Measurements from ENCODE around the gene TRPM5.

Gene TRPM5

GRCh38 chr11:2443406-2443805 lies 908 bp downstream of the TRPM5 start:
- Mint-ChIP-seq H3K4me1 (peaks cover 33% of the 10 kb centered on the region), H3K27me3 (peaks cover 41% of the 10 kb centered on the region), H3K36me3 (peaks cover 10% of the 10 kb centered on the region), H3K9me3 (no peaks in the 10 kb centered on the region), H3K27ac (no peak overlapping the region), H3K4me3 (peak overlapping the region; percentile 26)
- CTCF ChIA-PET = no interaction called here
- no peak for DNase-seq

GRCh38 chr11:2442589-2442988 lies 1.7 kb downstream of the TRPM5 start:
- CTCF ChIA-PET = no interaction called here
- peaks cover 44% of the 10 kb centered on the region for H3K27me3 Mint-ChIP-seq
- peaks cover 26% of the 10 kb centered on the region for H3K4me1 Mint-ChIP-seq
- H3K4me3 Mint-ChIP-seq = no peak overlapping the region
- H3K27ac Mint-ChIP-seq = no peak overlapping the region
- DNase-seq = peak; percentile 13
- peaks cover 9% of the 10 kb centered on the region for H3K36me3 Mint-ChIP-seq
- H3K9me3 Mint-ChIP-seq = no peaks in the 10 kb centered on the region

DNA sequence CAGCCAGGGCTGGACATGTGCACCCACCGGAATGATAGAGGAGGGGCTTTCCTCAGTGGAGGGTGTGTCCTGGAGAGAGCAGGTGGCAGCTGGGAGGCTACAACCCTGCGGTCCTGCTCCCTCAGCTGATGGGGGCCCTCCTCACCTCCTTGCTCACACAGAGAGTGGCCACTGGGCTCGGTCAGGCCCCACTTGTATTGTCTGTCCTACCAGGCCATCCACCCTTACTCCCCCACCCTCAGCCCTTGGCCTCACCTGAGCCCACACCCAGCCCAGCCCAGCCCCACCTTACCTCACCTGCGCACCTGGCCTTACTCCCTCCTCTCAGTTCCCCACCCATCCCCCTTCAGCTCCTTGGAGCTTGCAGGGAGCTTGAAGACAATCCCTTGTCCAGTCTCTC lies 3.1 kb downstream of the TRPM5 start:
- peaks cover 16% of the 10 kb centered on the region for H3K4me1 Mint-ChIP-seq
- peaks cover 53% of the 10 kb centered on the region for H3K27me3 Mint-ChIP-seq
- DNase-seq = peak; percentile 20
- peaks cover 2% of the 10 kb centered on the region for H3K36me3 Mint-ChIP-seq
- CTCF ChIA-PET = no interaction called here
- no peak overlapping the region for H3K27ac Mint-ChIP-seq
- H3K9me3 Mint-ChIP-seq = no peaks in the 10 kb centered on the region
- H3K4me3 Mint-ChIP-seq = no peak overlapping the region

DNA sequence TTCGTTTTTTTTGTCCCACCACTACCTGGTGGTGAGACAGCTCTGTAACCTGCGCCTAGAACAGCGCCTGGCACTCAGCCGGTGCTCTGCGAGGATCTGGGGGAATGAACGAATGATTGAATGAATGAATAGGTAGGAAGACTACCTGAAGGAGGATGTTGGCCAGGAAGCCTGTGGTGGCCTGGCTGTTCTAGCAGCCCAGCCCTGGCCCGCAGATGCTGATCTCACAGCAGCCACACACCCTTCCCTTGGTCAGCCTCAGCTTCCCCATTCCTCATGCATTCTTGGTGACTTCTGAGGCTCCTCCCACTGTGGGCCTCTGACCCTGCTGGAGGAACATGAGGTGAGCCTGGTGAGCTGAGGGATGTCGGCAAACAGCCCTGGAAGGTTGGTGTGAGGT lies 3.7 kb downstream of the TRPM5 start:
- DNase-seq = peak; percentile 9
- no peaks in the 10 kb centered on the region for H3K9me3 Mint-ChIP-seq
- H3K4me3 Mint-ChIP-seq = no peak overlapping the region
- H3K27me3 Mint-ChIP-seq = peaks cover 50% of the 10 kb centered on the region
- peaks cover 13% of the 10 kb centered on the region for H3K4me1 Mint-ChIP-seq
- CTCF ChIA-PET = no interaction called here
- peaks cover 2% of the 10 kb centered on the region for H3K36me3 Mint-ChIP-seq
- H3K27ac Mint-ChIP-seq = no peak overlapping the region

DNA sequence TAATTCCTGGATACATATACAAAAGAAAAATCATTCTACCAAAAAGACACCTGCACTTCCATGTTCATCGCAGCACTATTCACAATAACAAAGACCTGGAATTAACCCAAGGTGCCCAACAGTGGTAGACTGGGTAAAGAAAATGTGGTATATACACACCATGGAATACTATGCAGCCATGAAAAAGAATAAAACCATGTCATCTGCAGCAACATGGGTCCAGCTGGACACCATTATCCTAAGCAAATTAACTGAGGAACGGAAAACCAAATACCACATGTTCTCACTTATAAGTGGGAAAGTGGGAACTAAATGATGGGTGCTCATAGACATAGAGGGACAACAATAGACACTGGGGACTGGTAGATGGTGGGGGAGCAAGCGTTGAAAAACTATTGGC lies 4.5 kb downstream of the TRPM5 start:
- no peak for DNase-seq
- CTCF ChIA-PET = interaction anchor here (1.5 kb wide), 1 partner anchor 448 kb away, joined by 5 read pairs; no protein-coding TSS in a partner anchor
- no peaks in the 10 kb centered on the region for H3K36me3 Mint-ChIP-seq
- no peak overlapping the region for H3K27ac Mint-ChIP-seq
- H3K4me3 Mint-ChIP-seq = no peak overlapping the region
- H3K27me3 Mint-ChIP-seq = peaks cover 45% of the 10 kb centered on the region
- peaks cover 8% of the 10 kb centered on the region for H3K4me1 Mint-ChIP-seq
- H3K9me3 Mint-ChIP-seq = no peaks in the 10 kb centered on the region

DNA sequence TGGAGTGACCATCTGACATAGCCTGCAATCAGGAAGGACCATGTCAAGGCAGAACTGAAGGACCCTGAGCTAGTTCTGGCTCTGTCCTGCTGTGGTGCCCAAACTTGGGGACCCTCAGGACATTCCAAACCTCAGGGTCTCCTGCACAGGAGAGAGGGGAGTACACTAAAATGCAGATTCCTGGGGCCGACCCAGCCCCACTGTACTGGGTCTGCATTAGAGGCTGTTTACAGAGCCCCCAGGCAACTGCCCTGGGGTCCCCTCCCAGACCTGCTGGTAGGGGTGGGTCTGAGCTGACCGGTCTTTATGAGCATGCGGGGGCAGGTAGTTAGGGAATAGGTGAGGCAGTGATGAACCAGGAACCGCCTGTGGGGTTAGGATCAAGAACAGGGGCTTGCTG lies 6.8 kb downstream of the TRPM5 start:
- H3K4me3 Mint-ChIP-seq = no peak overlapping the region
- peaks cover 30% of the 10 kb centered on the region for H3K27me3 Mint-ChIP-seq
- CTCF ChIA-PET = interaction anchor here (1.4 kb wide), 1 partner anchor 94 kb away, joined by 5 read pairs; no protein-coding TSS in a partner anchor
- no peaks in the 10 kb centered on the region for H3K9me3 Mint-ChIP-seq
- DNase-seq = no peak
- H3K4me1 Mint-ChIP-seq = peaks cover 1% of the 10 kb centered on the region
- no peak overlapping the region for H3K27ac Mint-ChIP-seq
- H3K36me3 Mint-ChIP-seq = no peaks in the 10 kb centered on the region

DNA sequence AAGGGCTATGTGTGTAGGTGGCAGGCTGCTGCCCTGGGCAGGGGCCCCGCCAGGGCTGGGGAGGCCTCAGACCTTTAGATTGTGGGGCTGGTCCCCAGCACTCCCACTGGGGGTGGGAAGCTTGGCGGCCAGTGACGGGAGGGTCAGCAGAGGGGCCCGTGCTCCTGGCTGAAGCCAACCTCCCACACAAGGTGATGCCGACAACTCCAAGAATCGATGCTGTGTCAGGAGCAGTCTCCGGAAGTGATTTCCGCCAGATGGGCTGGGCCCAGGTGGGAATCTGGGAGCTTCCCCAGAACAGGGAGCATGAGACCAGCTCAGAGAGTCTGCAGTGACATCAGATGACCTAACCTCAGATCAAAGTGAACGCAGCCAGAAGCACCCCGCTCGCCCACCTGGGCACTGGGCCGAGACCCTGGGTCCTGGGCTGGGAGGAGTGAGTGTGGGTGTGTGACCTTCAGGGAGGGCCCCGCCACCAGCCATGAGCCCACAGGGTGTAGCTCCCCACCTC lies 7.7 kb downstream of the TRPM5 start:
- peaks cover 27% of the 10 kb centered on the region for H3K27me3 Mint-ChIP-seq
- no peaks in the 10 kb centered on the region for H3K4me1 Mint-ChIP-seq
- CTCF ChIA-PET = interaction anchor here (1.4 kb wide), 1 partner anchor 95 kb away, joined by 5 read pairs; no protein-coding TSS in a partner anchor
- H3K27ac Mint-ChIP-seq = no peak overlapping the region
- no peaks in the 10 kb centered on the region for H3K9me3 Mint-ChIP-seq
- no peak for DNase-seq
- no peaks in the 10 kb centered on the region for H3K36me3 Mint-ChIP-seq
- no peak overlapping the region for H3K4me3 Mint-ChIP-seq

GRCh38 chr11:2436013-2436520 lies 8.2 kb downstream of the TRPM5 start:
- Mint-ChIP-seq H3K4me1 (no peaks in the 10 kb centered on the region), H3K36me3 (no peaks in the 10 kb centered on the region), H3K4me3 (no peak overlapping the region), H3K9me3 (no peaks in the 10 kb centered on the region), H3K27me3 (peaks cover 22% of the 10 kb centered on the region), H3K27ac (no peak overlapping the region)
- CTCF ChIA-PET = interaction anchor here (1.4 kb wide), 1 partner anchor 95 kb away, joined by 5 read pairs; no protein-coding TSS in a partner anchor
- DNase-seq = no peak

DNA sequence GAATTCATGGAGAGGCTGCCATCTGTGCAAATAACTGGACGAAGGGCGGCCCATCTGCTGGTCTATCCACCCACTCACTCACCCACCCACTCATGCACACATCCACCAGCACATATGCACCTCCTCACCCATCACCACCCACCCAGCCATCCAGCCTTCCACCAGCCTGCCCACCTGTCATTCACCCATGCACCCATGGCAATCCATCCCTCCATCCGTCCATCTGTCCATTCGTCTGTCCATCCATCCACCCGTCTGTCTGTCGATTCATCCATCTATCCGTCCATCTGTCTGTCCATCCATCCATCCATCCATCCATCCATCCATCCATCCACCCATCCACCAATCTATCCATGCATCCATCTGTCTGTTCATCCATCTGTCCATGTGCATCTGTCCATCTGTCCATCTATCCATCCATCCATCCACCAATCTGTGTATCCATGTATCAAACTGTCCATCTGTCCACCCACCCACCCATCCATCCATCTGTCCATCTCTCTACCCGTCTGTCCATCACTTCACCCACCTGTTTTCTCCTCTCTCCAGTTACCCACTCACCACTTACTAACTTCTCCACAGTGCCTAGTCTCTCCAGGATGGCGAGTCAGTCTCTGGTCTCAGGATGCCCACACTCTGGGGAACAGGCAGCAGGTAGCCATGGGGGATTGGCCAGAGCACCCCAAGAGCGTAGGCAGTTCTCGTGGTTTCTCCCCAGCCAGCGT lies 8.9 kb downstream of the TRPM5 start:
- Mint-ChIP-seq H3K36me3 (no peaks in the 10 kb centered on the region), H3K27ac (no peak overlapping the region), H3K4me3 (no peak overlapping the region), H3K4me1 (no peaks in the 10 kb centered on the region), H3K9me3 (no peaks in the 10 kb centered on the region), H3K27me3 (peaks cover 16% of the 10 kb centered on the region)
- DNase-seq = no peak
- CTCF ChIA-PET = no interaction called here

DNA sequence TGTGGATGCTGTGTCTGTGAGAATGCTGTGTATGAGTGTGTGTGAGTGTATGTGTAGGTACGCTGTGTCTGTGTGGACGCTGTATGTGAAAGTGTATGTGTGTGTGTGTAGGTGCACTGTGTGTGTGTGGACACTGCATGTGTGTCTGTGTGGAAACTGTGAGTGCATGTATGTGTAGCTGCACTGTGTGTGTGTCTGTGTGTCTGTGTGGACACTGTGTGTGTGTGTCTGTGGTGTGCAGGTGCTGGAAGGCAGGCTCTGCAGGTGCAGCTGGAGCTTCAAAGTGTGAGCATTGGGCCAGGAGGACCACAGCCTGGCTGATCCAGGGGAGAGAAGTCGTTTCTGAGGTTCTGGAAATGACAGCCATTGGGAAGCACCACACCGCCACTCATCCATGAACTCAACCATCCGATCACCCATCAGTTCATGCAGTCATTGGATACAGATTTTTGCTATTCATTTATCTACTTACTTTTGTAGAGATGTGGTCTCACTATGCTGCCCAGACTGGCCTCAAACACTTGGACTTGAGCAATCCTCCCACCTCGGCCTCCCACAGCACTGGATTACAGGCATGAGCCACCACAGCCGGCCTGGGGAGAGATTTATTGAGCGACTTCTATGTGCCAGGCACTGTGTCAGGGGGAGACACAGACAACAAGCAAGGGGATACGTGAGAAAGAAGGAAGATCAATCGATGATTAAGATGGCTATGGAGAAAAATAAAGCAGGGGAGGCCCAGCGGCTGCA lies 9.6 kb downstream of the TRPM5 start:
- H3K27ac Mint-ChIP-seq = no peak overlapping the region
- H3K36me3 Mint-ChIP-seq = no peaks in the 10 kb centered on the region
- CTCF ChIA-PET = no interaction called here
- DNase-seq = no peak
- peaks cover 12% of the 10 kb centered on the region for H3K27me3 Mint-ChIP-seq
- H3K4me3 Mint-ChIP-seq = no peak overlapping the region
- no peaks in the 10 kb centered on the region for H3K4me1 Mint-ChIP-seq
- no peaks in the 10 kb centered on the region for H3K9me3 Mint-ChIP-seq

- no peak overlapping the region for H3K4me3 Mint-ChIP-seq
- no peak for DNase-seq
- no peak overlapping the region for H3K27ac Mint-ChIP-seq
- H3K9me3 Mint-ChIP-seq = no peaks in the 10 kb centered on the region
- H3K36me3 Mint-ChIP-seq = no peaks in the 10 kb centered on the region
- H3K27me3 Mint-ChIP-seq = peaks cover 12% of the 10 kb centered on the region
- CTCF ChIA-PET = no interaction called here
- H3K4me1 Mint-ChIP-seq = no peaks in the 10 kb centered on the region
Measured at GRCh38 chr11:2434008-2434407, 10.3 kb downstream of the TRPM5 start.

DNA sequence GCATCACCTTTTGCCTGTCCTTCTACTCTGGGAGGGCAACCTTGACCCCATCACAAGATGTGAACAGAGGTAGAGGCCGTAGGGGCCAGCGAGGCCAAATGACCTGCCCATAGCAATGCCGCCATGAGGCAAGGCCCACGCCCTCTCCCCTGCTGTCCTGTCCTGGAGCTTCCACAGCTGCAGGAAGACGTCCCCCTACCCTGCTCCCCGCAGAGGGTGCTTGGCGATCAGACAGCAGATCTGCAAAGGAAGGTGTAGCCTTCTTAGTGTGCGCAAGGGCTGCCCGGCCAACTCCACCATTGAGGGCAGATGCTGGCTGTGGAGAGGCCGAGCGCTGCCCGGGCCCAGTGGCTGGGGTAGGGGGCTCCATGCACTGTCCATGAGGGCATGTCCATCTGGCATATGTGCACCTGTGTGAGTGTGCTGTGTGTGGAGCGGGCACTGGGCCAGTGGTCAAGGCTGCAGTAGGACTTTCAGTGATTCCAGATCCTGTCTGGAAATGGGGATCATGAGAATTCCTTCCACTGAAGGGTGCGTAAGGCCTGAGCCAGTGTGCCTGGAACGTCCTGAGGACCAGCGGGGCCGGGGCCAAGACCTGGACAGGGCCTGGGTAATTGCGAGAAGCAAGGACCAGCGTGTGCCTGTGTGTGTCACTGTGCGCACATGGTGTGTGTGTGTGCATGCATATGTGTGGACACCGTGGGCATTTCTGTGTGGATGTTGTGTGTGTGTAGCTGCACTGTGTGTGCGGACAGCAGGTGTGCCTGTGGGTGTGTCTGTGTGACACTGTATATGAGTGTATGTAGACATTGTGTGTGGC lies 11.0 kb downstream of the TRPM5 start:
- Mint-ChIP-seq H3K27me3 (peaks cover 12% of the 10 kb centered on the region), H3K9me3 (no peaks in the 10 kb centered on the region), H3K36me3 (no peaks in the 10 kb centered on the region), H3K4me3 (no peak overlapping the region), H3K4me1 (no peaks in the 10 kb centered on the region), H3K27ac (no peak overlapping the region)
- DNase-seq = no peak
- CTCF ChIA-PET = no interaction called here

- DNase-seq = no peak
- CTCF ChIA-PET = interaction anchor here (0.9 kb wide), 1 partner anchor 455 kb away, joined by 4 read pairs; no protein-coding TSS in a partner anchor
- no peaks in the 10 kb centered on the region for H3K36me3 Mint-ChIP-seq
Measured at GRCh38 chr11:2432628-2433071, 11.7 kb downstream of the TRPM5 start.

DNA sequence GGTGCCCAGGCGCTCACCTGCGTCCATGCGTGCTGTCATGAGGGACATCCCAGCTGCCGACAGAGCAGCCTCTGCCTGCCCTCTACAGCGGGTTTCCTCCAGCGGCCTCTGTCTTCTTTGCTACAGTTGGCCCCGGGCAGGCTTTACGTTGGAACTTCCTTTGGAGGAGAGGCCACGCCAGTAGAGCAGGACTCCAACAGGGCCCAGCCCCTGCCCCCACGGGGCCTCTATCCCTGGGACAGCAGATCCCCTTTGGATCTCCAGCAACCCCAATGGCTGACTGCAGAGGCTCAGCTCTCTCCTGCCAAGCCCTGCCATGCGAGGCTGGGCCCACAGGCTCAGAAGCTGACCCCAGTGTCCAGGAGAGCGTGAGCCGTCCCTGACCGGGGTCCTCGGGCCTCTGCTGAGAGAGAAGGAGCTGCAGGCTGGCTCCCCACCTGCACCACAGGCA lies 12.1 kb downstream of the TRPM5 start:
- CTCF ChIA-PET = interaction anchor here (0.9 to 1.2 kb wide), 2 partner anchors 99 to 456 kb away, joined by 3 to 4 read pairs; no protein-coding TSS in a partner anchor
- no peak overlapping the region for H3K4me3 Mint-ChIP-seq
- no peak for DNase-seq
- H3K27ac Mint-ChIP-seq = no peak overlapping the region
- H3K4me1 Mint-ChIP-seq = no peaks in the 10 kb centered on the region
- no peaks in the 10 kb centered on the region for H3K9me3 Mint-ChIP-seq
- no peaks in the 10 kb centered on the region for H3K36me3 Mint-ChIP-seq
- H3K27me3 Mint-ChIP-seq = peaks cover 5% of the 10 kb centered on the region

More at GRCh38 chr11:2432628-2433071, 11.7 kb downstream of the TRPM5 start:
- Mint-ChIP-seq H3K27ac (no peak overlapping the region), H3K4me3 (no peak overlapping the region), H3K4me1 (no peaks in the 10 kb centered on the region), H3K27me3 (peaks cover 9% of the 10 kb centered on the region), H3K9me3 (no peaks in the 10 kb centered on the region)

All from activated naive CD4-positive, alpha-beta T cell treated with anti-CD3 and anti-CD28 coated beads, Interleukin-2, amount 10 ng/mL, durations not matched to agents 7 days and 5 days (primary cell).